HepG2 (cell line): ENCODE results near the gene SYTL1. TPM values are rescaled to one million over a fixed set of nuclear protein-coding genes. Genes with fewer than 3 reads are reported as not detected.

ENCODE experiments used
- ATAC-seq: fragments of 200-7000 bp; cut with Tn5 transposase; 3 replicates; pipeline ENCODE4 v1.9.1; 2020; ENCODE audit warnings: mild to moderate bottlenecking, moderate library complexity
- BruUV-seq: library from RNA; stranded (reverse); fragments of 400-500 nt; replicated peaks from 2 replicates; lab custom pipeline; 2021; lab: Mats Ljungman, UMichigan
- CTCF ChIA-PET: fragments of 300-600 bp; formaldehyde crosslinking; extraction: SDS; loops from one replicate; lab custom pipeline; 2021; ENCODE audit warnings: low total read pairs, inconsistent platforms, low intra/inter-chr PET ratio; lab: Yijun Ruan, JAX
- POLR2A ChIA-PET: fragments of 350-600 bp; sonication (Branson Sonifier 250); formaldehyde crosslinking; loops from one replicate; lab custom pipeline; 2020; ENCODE audit warnings: antibody characterized with exemption, inconsistent platforms; lab: Yijun Ruan, JAX
- DNase-seq: peaks from one replicate; pipeline ENCODE4 v3.0.0-alpha.2; 2015; ENCODE audit warnings: low spot score
- FAIRE-seq: peaks from 3 replicates; lab custom pipeline; 2011; peaks lifted over from hg19 to GRCh38; lab: Jason Lieb, UNC
- H2AFZ ChIP-seq: one replicate; pipeline ENCODE4 v1.6.1; 2011; ENCODE audit warnings: low read length, inconsistent platforms
- H3K27ac ChIP-seq: fragments of 300-600 bp; 3 replicates; pipeline ENCODE4 v1.8.0; 2011; ENCODE audit warnings: mixed run types, mild to moderate bottlenecking, mixed read lengths, low read length, inconsistent platforms; ENCODE audit not compliant: insufficient read depth; ENCODE audit errors: extremely low read length
- H3K27me3 ChIP-seq, 2 experiments: fragments of 200-600 bp in 1 of 2; 2 replicates in 1 of 2; 3 replicates in 1 of 2; pipeline versions ENCODE4 v1.6.0 to v1.8.0; 2011; ENCODE audit warnings: low read length in 2 of 2, mild to moderate bottlenecking in 2 of 2, moderate library complexity in 2 of 2, inconsistent platforms in 1 of 2; ENCODE audit not compliant: insufficient read depth in 2 of 2, control insufficient read depth in 1 of 2
- H3K36me3 ChIP-seq, 2 experiments: fragments of 200-600 bp in 1 of 2; replicated peaks in 1 of 2; 2 replicates in 1 of 2; 3 replicates in 1 of 2; pipeline versions ENCODE4 v1.5.1 to v1.8.0; 2011; ENCODE audit warnings: low read length in 2 of 2, inconsistent platforms in 1 of 2; ENCODE audit not compliant: insufficient read depth in 2 of 2, control insufficient read depth in 1 of 2
- H3K4me1 ChIP-seq: 2 replicates; pipeline ENCODE4 v1.5.1; 2012; ENCODE audit warnings: low read length, inconsistent platforms; ENCODE audit not compliant: insufficient read depth
- H3K4me2 ChIP-seq: 2 replicates; pipeline ENCODE4 v1.6.0; 2011; ENCODE audit warnings: low read depth, low read length, inconsistent platforms
- H3K4me3 ChIP-seq, 3 experiments: fragments of 200-600 bp in 1 of 3; sonication (generic), shearing (Covaris generic) in 1 of 3; replicated peaks in 1 of 3; 2 replicates each; pipeline ENCODE4 v1.5.1; 2011 to 2016; ENCODE audit warnings: low read length in 3 of 3, inconsistent platforms in 2 of 3, low read depth in 2 of 3, mild to moderate bottlenecking in 2 of 3, control low read depth in 1 of 3, mixed read lengths in 1 of 3; ENCODE audit not compliant: insufficient read depth in 1 of 3
- H3K79me2 ChIP-seq: one replicate; pipeline ENCODE4 v1.6.1; 2011; ENCODE audit warnings: low read length, inconsistent platforms; ENCODE audit not compliant: insufficient read depth
- H3K9ac ChIP-seq: 2 replicates; pipeline ENCODE4 v1.6.0; 2011; ENCODE audit warnings: mild to moderate bottlenecking, low read depth, low read length, inconsistent platforms; ENCODE audit not compliant: insufficient read depth
- H3K9me3 ChIP-seq: 2 replicates; pipeline ENCODE4 v1.5.1; 2012; ENCODE audit warnings: mild to moderate bottlenecking, low read length
- H4K20me1 ChIP-seq: 2 replicates; pipeline ENCODE4 v1.6.0; 2011; ENCODE audit warnings: inconsistent platforms, mild to moderate bottlenecking, low read length, moderate library complexity; ENCODE audit not compliant: insufficient read depth
- ASH2L ChIP-seq: fragments of 300-600, 200-600 bp; sonication (generic); IDR thresholded peaks from 2 replicates; pipeline ENCODE4 v1.7.0; 2017; ENCODE audit warnings: low read depth, mild to moderate bottlenecking, moderate library complexity, mixed read lengths, low read length; ENCODE audit not compliant: insufficient read length
- ATF1 ChIP-seq: IDR thresholded peaks from 2 replicates; pipeline ENCODE4 v1.6.1; 2016; ENCODE audit warnings: mild to moderate bottlenecking, control low read depth
- DPF2 ChIP-seq: sonication (generic); formaldehyde crosslinking; IDR thresholded peaks from 2 replicates; pipeline ENCODE4 v1.4.0; 2020; ENCODE audit warnings: mild to moderate bottlenecking, low read depth, missing genetic modification reagents, borderline replicate concordance
- GATA4 ChIP-seq: sonication (generic); IDR thresholded peaks from 2 replicates; pipeline ENCODE4 v1.6.1; 2016; ENCODE audit warnings: antibody characterized with exemption, low read depth, borderline replicate concordance
- GMEB1 ChIP-seq: sonication (generic); formaldehyde crosslinking; IDR thresholded peaks from 2 replicates; pipeline ENCODE4 v1.5.1; 2020; ENCODE audit warnings: missing genetic modification reagents, mild to moderate bottlenecking, borderline replicate concordance
- KLF13 ChIP-seq: sonication (generic); formaldehyde crosslinking; IDR thresholded peaks from 2 replicates; pipeline ENCODE4 v1.4.0; 2020; ENCODE audit warnings: mild to moderate bottlenecking, missing genetic modification reagents
- NFATC3 ChIP-seq: sonication (generic); formaldehyde crosslinking; IDR thresholded peaks from 2 replicates; pipeline ENCODE4 v1.5.1; 2020; ENCODE audit warnings: mild to moderate bottlenecking, missing genetic modification reagents
- ZBTB7A ChIP-seq: sonication (generic); formaldehyde crosslinking; IDR thresholded peaks from 2 replicates; pipeline ENCODE4 v1.8.0; 2022; ENCODE audit warnings: mild to moderate bottlenecking, missing genetic modification reagents
- ZNF280B ChIP-seq: sonication (generic); formaldehyde crosslinking; IDR thresholded peaks from 2 replicates; pipeline ENCODE4 v1.5.0; 2020; ENCODE audit warnings: missing genetic modification reagents, mild to moderate bottlenecking, borderline replicate concordance
- ZNF326 ChIP-seq: sonication (generic); formaldehyde crosslinking; IDR thresholded peaks from 2 replicates; pipeline ENCODE4 v1.4.0; 2020; ENCODE audit warnings: missing genetic modification reagents, borderline replicate concordance
- ZNF839 ChIP-seq: sonication (generic); formaldehyde crosslinking; IDR thresholded peaks from 2 replicates; pipeline ENCODE4 v1.4.0; 2020; ENCODE audit warnings: missing genetic modification reagents, mild to moderate bottlenecking, borderline replicate concordance
- WGBS: methylation state at CpG from one replicate; pipeline ENCODE4 v1.1.6; 2017; ENCODE audit warnings: low lambda C conversion rate; 5-methylcytosine and 5-hydroxymethylcytosine counted together
- in situ Hi-C: cut with HindIII; loops from 2 replicates; pipeline ENCODE4 v1.10.0; 2017; ENCODE audit warnings: low pct_unique_long_range_greater_than_20kb; ENCODE audit not compliant: extremely low pct_ligation_motif_present
- intact Hi-C: fragments of 100-400 bp; cut with micrococcal nuclease; formaldehyde crosslinking; loops from one replicate; pipeline ENCODE4 v1.10.0; 2022; ENCODE audit not compliant: unreplicated experiment
- polyA plus RNA-seq, 8 experiments: library from polyadenylated mRNA; depleted of rRNA in 3 of 8; stranded (reverse) in 7 of 8; unstranded in 1 of 8; fragments of >200 nt; fragmentation: Illumina TruSeq in 4 of 8; extraction: Trizol in 4 of 8; gene quantifications; 2 replicates each; pipeline versions ENCODE4 v1.2.1 to v1.2.3, GENCODE V29; 2011 to 2016; ENCODE audit warnings: low read depth in 4 of 8, missing spikeins in 1 of 8, mixed read lengths in 1 of 8; ENCODE audit not compliant: insufficient read depth in 1 of 8
- total RNA-seq, 5 experiments: library from RNA; depleted of rRNA; stranded (reverse); fragments of >200 nt; fragmentation: Illumina TruSeq; extraction: Trizol; gene quantifications; 2 replicates each; pipeline ENCODE4 v1.2.3, GENCODE V29; 2016; ENCODE audit warnings: low read depth in 1 of 5
- TF ChIP-seq, protein P1 (sequence below): sonication (generic); formaldehyde crosslinking; IDR thresholded peaks from 2 replicates; pipeline ENCODE4 v1.4.0; 2020; ENCODE audit warnings: missing genetic modification reagents, low read depth, mild to moderate bottlenecking, borderline replicate concordance
- TF ChIP-seq, protein P2 (sequence below): sonication (generic); formaldehyde crosslinking; IDR thresholded peaks from 2 replicates; pipeline ENCODE4 v1.5.0; 2020; ENCODE audit warnings: mild to moderate bottlenecking, missing genetic modification reagents, borderline replicate concordance
- TF ChIP-seq, protein P3 (sequence below): IDR thresholded peaks from 2 replicates; pipeline ENCODE4 v1.6.1; 2016; ENCODE audit warnings: low read depth
- TF ChIP-seq, protein P4 (sequence below): sonication (generic); formaldehyde crosslinking; IDR thresholded peaks from 2 replicates; pipeline ENCODE4 v1.5.0; 2020; ENCODE audit warnings: missing genetic modification reagents

Gene SYTL1
- total and polyA plus RNA-seq, 2 of the 13 experiments (the other 11 are each of a cell fraction or from before 2014, with no cell fraction given) = 11.1 to 17.8 TPM

GRCh38 chr1:27314737-27315136, 27.1 kb upstream of the SYTL1 start:
- H4K20me1 ChIP-seq = no peaks in the 10 kb centered on the region
- ATAC-seq = no peak
- peaks cover 5% of the 10 kb centered on the region; the same call in 1 of the 2 replicates for H3K4me1 ChIP-seq
- POLR2A ChIA-PET = no interaction called here
- H3K9me3 ChIP-seq = no peaks in the 10 kb centered on the region
- no peaks in the 10 kb centered on the region for H3K79me2 ChIP-seq
- in situ Hi-C loops (no loop called here), intact Hi-C loops (no loop called here)
- CTCF ChIA-PET = no interaction called here
- 61% methylated on average over 2 of the region's 2 CpGs for WGBS
- H3K4me2 ChIP-seq = no peak overlapping the region
- no peaks in the 10 kb centered on the region for H3K36me3 ChIP-seq
- no peak overlapping the region for H2AFZ ChIP-seq
- no peak overlapping the region for H3K4me3 ChIP-seq
- peaks cover 0 to 12% of the 10 kb centered on the region in 2 experiments; a peak in 2 of 5 replicates for H3K27me3 ChIP-seq
- FAIRE-seq = no peak
- no peak overlapping the region for H3K9ac ChIP-seq
- H3K27ac ChIP-seq = no peak overlapping the region
- DNase-seq = no peak
- BruUV-seq = no TSS peak
- TF ChIP-seq ZNF280B (CRISPR knock-in tag) (no peak), ZNF839 (CRISPR knock-in tag) (no peak), ASH2L (no peak), NFATC3 (no peak), ZNF326 (CRISPR knock-in tag) (no peak), GMEB1 (CRISPR knock-in tag) (no peak), DPF2 (CRISPR knock-in tag) (no peak), GATA4 (no peak), KLF13 (no peak), ATF1 (CRISPR knock-in tag) (no peak), ZBTB7A (no peak)
- TF ChIP-seq, protein P1, sequence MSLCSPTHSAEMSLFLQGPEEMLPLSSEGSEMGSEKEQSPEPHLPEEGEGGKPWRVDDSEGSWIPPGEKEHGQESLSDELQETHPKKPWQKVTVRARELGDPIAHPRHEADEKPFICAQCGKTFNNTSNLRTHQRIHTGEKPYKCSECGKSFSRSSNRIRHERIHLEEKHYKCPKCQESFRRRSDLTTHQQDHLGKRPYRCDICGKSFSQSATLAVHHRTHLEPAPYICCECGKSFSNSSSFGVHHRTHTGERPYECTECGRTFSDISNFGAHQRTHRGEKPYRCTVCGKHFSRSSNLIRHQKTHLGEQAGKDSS (CRISPR knock-in tag) = no peak
- TF ChIP-seq, protein P2, sequence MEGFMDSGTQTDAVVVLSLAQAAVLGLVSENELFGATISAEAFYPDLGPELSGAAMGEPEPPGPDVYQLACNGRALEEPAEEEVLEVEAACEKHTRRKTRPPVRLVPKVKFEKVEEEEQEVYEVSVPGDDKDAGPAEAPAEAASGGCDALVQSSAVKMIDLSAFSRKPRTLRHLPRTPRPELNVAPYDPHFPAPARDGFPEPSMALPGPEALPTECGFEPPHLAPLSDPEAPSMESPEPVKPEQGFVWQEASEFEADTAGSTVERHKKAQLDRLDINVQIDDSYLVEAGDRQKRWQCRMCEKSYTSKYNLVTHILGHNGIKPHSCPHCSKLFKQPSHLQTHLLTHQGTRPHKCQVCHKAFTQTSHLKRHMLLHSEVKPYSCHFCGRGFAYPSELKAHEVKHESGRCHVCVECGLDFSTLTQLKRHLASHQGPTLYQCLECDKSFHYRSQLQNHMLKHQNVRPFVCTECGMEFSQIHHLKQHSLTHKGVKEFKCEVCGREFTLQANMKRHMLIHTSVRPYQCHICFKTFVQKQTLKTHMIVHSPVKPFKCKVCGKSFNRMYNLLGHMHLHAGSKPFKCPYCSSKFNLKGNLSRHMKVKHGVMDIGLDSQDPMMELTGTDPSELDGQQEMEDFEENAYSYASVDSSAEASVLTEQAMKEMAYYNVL (CRISPR knock-in tag) = no peak
- TF ChIP-seq, protein P3, sequence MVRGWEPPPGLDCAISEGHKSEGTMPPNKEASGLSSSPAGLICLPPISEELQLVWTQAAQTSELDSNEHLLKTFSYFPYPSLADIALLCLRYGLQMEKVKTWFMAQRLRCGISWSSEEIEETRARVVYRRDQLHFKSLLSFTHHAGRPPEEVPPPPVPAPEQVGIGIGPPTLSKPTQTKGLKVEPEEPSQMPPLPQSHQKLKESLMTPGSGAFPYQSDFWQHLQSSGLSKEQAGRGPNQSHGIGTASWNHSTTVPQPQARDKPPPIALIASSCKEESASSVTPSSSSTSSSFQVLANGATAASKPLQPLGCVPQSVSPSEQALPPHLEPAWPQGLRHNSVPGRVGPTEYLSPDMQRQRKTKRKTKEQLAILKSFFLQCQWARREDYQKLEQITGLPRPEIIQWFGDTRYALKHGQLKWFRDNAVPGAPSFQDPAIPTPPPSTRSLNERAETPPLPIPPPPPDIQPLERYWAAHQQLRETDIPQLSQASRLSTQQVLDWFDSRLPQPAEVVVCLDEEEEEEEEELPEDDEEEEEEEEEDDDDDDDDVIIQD (CRISPR knock-in tag) = no peak
- TF ChIP-seq, protein P4, sequence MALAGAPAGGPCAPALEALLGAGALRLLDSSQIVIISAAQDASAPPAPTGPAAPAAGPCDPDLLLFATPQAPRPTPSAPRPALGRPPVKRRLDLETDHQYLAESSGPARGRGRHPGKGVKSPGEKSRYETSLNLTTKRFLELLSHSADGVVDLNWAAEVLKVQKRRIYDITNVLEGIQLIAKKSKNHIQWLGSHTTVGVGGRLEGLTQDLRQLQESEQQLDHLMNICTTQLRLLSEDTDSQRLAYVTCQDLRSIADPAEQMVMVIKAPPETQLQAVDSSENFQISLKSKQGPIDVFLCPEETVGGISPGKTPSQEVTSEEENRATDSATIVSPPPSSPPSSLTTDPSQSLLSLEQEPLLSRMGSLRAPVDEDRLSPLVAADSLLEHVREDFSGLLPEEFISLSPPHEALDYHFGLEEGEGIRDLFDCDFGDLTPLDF (CRISPR knock-in tag) = no peak
